ENCODE data around the gene SCAMP5.

GRCh38 chr15:75064846-75065245 lies 69.5 kb downstream of the SCAMP5 start:
- TF ChIP-seq CTCF (IDR thresholded peaks at IDR 0.05) (no peak), POLR2A (IDR thresholded peaks at IDR 0.05) (no peak)

Data from tibial nerve (tissue), 3 donors.